HG02678 (cell line): ENCODE measurements around the gene QPRT.
"Not testable (repeated sequence)": the region's sequence is repeated elsewhere in the genome, so short reads cannot be mapped to it uniquely, and the experiment has no call there.

ENCODE experiments used
- ATAC-seq: cut with Tn5 transposase; IDR thresholded peaks from one replicate; pipeline ENCODE4 v1.9.1; 2021; ENCODE audit warnings: mild to moderate bottlenecking, moderate library complexity; ENCODE audit not compliant: unreplicated experiment

QPRT gene

DNA sequence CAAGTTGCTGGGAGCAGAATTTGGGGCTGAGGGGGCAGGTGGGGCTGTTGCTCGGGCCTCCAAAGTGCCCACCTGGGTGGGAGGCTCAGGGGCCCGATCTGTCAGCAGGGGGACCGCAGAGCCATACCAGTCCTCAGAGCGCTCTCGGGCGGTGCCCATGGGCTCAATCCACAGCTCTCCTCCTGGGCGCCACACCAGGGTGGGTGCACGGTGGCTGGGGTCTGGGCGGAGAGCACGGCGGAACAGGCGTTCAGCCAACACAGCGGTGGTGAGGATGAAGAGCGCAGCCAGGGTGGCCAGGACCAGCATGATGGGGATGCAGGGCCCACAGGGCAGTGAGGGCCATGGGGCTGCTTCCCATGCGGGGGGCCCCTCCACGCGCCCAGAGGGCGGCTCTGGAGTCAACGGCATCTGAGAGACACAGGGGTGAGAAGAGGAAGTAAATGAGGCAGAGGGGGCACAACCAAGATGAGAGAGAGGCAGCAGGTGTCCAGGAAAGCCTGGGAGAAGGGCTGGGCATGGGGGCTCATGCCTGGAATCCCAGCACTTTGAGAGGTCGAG lies 65.6 kb downstream of the QPRT start:
- no peak for ATAC-seq

DNA sequence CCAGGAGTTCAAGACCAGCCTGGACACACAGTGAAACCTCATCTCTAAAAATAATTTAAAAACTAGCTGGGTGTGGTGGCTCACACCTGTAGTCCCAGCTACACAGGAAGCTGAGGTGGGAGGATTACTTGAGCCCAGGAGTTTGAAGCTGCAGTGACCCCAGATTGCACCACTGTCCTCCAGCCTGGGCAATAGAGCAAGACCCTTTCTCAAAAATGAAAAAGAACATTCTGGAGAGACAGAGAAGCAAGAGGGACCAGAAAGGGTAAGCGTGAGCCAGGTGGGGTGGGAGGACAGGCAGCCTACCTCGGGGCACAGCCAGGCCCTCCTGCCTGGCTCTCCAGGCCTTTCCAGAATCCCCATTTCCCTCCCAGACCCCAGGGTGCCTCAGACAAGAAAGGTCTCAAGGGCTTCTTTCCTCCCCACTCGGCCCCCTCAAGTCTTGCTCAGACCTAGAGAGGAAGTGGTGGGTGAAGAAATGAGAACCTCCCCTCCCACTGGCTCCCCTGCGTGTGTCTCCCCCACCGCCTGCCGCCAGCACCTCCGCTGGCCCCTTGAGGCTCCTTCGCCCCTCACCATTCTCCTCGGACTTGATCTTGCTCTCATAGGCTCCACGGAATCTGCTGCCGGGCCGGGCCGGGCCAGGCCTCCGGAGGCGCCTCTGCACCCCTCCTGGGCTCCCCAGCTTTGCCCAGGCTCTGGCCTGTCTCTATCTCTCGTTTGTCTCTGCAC lies 66.3 kb downstream of the QPRT start:
- peak; percentile 41 for ATAC-seq

DNA sequence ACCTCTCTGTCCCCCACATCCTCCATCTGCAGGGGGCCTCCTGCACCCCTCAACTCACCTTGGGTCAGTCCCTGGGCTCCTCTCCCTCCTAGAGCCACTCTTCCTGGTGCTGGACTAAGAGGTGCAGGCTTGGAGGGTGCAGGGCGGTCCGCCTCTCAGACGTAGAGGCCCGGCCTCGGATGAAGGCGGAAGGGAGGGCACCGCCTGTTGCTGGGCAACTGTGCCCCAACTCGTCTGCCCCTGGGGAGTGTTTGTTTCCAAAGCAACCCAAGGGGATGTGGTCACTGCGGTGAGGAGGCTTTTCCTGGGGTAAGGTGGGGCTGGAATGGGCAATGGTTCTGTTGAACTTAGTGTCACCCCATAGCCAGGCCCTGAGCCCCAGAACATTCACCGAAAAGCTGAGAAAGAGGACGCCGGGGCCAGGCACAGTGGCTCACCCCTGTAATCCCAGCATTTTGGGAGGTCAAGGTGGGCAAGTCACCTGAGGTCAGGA lies 66.9 kb downstream of the QPRT start, which contains the start of gene C16orf54:
TSS of gene C16orf54 (minus strand) at position 138 of the 493 bp plus-strand sequence. CDS start 1,039 bp downstream, outside the sequence.
- ATAC-seq: peak; percentile 82

DNA sequence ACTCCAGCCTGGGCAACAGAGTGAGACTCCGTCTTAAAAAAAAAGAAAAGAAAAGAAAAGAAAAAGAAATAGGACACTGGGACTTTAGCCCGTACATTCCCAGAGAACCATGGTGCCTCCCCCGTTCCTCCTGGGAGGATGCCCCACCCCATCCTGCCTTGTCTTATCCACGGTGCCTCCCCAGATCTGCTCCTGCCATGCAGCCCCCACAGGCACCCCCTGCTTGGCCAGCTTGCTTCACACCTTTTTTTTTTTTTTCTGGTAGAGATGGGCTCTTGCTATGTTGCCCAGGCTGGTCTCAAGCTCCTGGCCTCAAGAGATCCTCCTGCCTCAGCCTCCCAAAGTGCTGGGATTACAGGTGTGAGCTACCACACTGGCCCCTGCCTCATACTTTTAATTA lies 67.5 kb downstream of the QPRT start:
- not testable (repeated sequence) for ATAC-seq
